Activated CD8-positive, alpha-beta T cell treated with anti-CD3 and anti-CD28 coated beads for 36 hours (primary cell): Measurements from ENCODE around the gene CASP3. TPM values are rescaled to one million over a fixed set of nuclear protein-coding genes. Genes with fewer than 3 reads are reported as not detected.
A peak's percentile ranks its signal among the peaks of the same experiment; 100 is the strongest.

Experiments used
- ATAC-seq: fragments of 200-7000 bp; cut with Tn5 transposase; one replicate; pipeline ENCODE4 v1.10.0; 2021; ENCODE audit warnings: mild to moderate bottlenecking, moderate library complexity
- CTCF ChIA-PET: fragments of 350-600 bp; sonication (Branson Sonifier 250); formaldehyde crosslinking; loops from one replicate; lab custom pipeline; 2021; ENCODE audit warnings: antibody characterized with exemption; lab: Charles Lee
- POLR2A ChIA-PET: fragments of 350-600 bp; sonication (Branson Sonifier 250); formaldehyde crosslinking; loops from one replicate; lab custom pipeline; 2021; ENCODE audit warnings: antibody characterized with exemption; lab: Charles Lee
- DNase-seq: peaks from one replicate; pipeline ENCODE4 v3.0.0-alpha.2; 2020
- H3K27ac Mint-ChIP-seq: one replicate; pipeline ENCODE4 v1.8.0; 2021; ENCODE audit warnings: mild to moderate bottlenecking, mixed read lengths
- H3K27me3 Mint-ChIP-seq: one replicate; pipeline ENCODE4 v1.8.0; 2021; ENCODE audit warnings: mixed read lengths
- H3K36me3 Mint-ChIP-seq: one replicate; pipeline ENCODE4 v1.8.0; 2021; ENCODE audit warnings: low read depth, mixed read lengths
- H3K4me1 Mint-ChIP-seq: one replicate; pipeline ENCODE4 v1.8.0; 2021; ENCODE audit warnings: low read depth, mixed read lengths
- H3K4me3 Mint-ChIP-seq: one replicate; pipeline ENCODE4 v1.8.0; 2021; ENCODE audit warnings: mild to moderate bottlenecking, moderate library complexity, mixed read lengths
- H3K9me3 Mint-ChIP-seq: one replicate; pipeline ENCODE4 v1.8.0; 2021; ENCODE audit warnings: mixed read lengths
- intact Hi-C: fragments of 100-400 bp; cut with micrococcal nuclease; formaldehyde crosslinking; loops from one replicate; pipeline ENCODE4 v1.10.0; 2022
- total RNA-seq, 2 experiments: library from RNA; stranded (reverse); gene quantifications; one replicate each; pipeline ENCODE4 v1.2.3, GENCODE V29; 2021
- TF ChIP-seq, protein P1 (sequence below): fragments of 200-600 bp; IDR thresholded peaks from one replicate; pipeline ENCODE4 v1.8.0; 2022; ENCODE audit warnings: antibody characterized with exemption, mild to moderate bottlenecking

Gene CASP3
- total RNA-seq, 2 experiments from 2014 or later = 96.9 to 100 TPM

DNA sequence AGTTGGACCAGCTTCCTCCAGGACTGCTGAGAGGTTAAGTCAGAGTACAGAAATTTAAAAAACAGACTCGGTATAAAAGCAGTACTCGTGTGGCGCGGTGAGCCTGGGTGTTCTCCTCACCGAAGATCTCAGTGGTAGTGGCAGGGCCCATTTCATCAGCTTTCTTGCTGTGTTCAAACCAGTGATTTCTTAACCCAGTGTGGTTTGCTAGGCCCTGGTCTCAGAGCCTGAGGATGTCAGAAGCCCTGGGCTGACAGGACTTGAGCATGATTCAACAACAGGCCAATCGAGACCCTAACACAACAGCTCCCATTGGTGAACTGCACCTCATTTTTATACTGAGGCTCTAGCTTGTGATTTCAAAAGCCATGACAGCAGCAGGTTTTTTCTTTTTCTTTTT is 23.5 kb upstream of the CASP3 start:
- Mint-ChIP-seq H3K4me1 (peaks cover 22% of the 10 kb centered on the region), H3K4me3 (no peak overlapping the region), H3K36me3 (peaks cover 37% of the 10 kb centered on the region), H3K27me3 (no peaks in the 10 kb centered on the region), H3K27ac (no peak overlapping the region), H3K9me3 (no peaks in the 10 kb centered on the region)
- intact Hi-C loops = no loop called here
- no peak for ATAC-seq
- ChIA-PET POLR2A (no interaction called here), CTCF (interaction anchor here (1.6 kb wide), 1 partner anchor 409 kb away, joined by 4 read pairs; no protein-coding TSS in a partner anchor)
- DNase-seq = no peak
- TF ChIP-seq, protein P1, sequence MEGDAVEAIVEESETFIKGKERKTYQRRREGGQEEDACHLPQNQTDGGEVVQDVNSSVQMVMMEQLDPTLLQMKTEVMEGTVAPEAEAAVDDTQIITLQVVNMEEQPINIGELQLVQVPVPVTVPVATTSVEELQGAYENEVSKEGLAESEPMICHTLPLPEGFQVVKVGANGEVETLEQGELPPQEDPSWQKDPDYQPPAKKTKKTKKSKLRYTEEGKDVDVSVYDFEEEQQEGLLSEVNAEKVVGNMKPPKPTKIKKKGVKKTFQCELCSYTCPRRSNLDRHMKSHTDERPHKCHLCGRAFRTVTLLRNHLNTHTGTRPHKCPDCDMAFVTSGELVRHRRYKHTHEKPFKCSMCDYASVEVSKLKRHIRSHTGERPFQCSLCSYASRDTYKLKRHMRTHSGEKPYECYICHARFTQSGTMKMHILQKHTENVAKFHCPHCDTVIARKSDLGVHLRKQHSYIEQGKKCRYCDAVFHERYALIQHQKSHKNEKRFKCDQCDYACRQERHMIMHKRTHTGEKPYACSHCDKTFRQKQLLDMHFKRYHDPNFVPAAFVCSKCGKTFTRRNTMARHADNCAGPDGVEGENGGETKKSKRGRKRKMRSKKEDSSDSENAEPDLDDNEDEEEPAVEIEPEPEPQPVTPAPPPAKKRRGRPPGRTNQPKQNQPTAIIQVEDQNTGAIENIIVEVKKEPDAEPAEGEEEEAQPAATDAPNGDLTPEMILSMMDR = no peak

DNA sequence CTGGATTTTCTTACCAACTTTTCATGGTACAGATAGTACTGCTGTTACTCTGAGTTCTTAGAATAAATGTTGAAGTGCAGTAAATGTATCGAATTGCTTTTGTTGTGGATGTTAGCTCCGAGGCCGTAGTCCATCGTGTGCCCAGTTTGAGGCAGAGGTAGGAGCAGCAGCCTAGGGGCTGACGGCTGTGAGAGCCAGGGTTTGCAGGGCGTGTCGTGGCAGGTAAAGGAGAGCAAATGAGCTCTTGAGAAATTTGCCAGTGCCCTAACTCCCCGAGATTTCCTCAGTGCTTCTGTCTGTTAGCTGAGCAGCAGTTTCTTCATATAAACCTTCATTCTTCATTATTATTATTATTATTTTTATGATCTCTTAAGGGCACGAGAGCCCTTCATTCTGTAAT is 21.9 kb upstream of the CASP3 start:
- DNase-seq (no peak), ATAC-seq (no peak)
- no peaks in the 10 kb centered on the region for H3K27me3 Mint-ChIP-seq
- CTCF ChIA-PET = interaction anchor here (1.6 kb wide), 1 partner anchor 407 kb away, joined by 4 read pairs; no protein-coding TSS in a partner anchor
- intact Hi-C loops = no loop called here
- POLR2A ChIA-PET = no interaction called here
- peaks cover 23% of the 10 kb centered on the region for H3K4me1 Mint-ChIP-seq
- no peak overlapping the region for H3K4me3 Mint-ChIP-seq
- peaks cover 47% of the 10 kb centered on the region for H3K36me3 Mint-ChIP-seq
- TF ChIP-seq, protein P1 = no peak
- H3K27ac Mint-ChIP-seq = no peak overlapping the region
- H3K9me3 Mint-ChIP-seq = no peaks in the 10 kb centered on the region

DNA sequence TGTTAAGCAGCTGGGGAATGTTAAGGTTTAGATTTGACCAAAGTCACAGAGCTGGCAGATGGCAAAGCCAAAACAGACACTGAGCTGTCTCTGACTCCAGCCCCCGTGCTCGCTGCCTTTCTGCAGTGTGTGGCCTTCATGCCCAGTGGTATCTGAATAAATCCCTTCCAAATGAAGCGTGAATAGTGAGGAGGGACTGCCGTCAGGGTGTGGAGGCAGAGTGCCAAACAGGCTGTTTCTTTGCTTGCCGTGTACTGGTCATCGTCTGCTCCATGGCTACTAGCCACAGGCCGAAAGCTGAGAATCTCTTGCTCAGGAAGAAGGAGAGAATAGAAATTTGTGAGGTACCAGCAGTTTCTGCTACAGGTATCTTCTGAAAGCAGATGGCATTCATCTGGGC is 20.0 kb upstream of the CASP3 start:
- H3K9me3 Mint-ChIP-seq = no peaks in the 10 kb centered on the region
- H3K27me3 Mint-ChIP-seq = no peaks in the 10 kb centered on the region
- peaks cover 49% of the 10 kb centered on the region for H3K36me3 Mint-ChIP-seq
- ATAC-seq = no peak
- intact Hi-C loops = no loop called here
- peaks cover 23% of the 10 kb centered on the region for H3K4me1 Mint-ChIP-seq
- no peak for DNase-seq
- ChIA-PET POLR2A (interaction anchor here (1.2 to 2.0 kb wide), 3 partner anchors 10 to 61 kb away, joined by 3 to 4 read pairs (median 4); no protein-coding TSS in a partner anchor), CTCF (interaction anchor here (1.8 to 1.9 kb wide), 2 partner anchors 9 to 405 kb away, joined by 6 read pairs; no protein-coding TSS in a partner anchor)
- H3K27ac Mint-ChIP-seq = peak overlapping the region; percentile 46
- TF ChIP-seq, protein P1 = no peak
- no peak overlapping the region for H3K4me3 Mint-ChIP-seq

DNA sequence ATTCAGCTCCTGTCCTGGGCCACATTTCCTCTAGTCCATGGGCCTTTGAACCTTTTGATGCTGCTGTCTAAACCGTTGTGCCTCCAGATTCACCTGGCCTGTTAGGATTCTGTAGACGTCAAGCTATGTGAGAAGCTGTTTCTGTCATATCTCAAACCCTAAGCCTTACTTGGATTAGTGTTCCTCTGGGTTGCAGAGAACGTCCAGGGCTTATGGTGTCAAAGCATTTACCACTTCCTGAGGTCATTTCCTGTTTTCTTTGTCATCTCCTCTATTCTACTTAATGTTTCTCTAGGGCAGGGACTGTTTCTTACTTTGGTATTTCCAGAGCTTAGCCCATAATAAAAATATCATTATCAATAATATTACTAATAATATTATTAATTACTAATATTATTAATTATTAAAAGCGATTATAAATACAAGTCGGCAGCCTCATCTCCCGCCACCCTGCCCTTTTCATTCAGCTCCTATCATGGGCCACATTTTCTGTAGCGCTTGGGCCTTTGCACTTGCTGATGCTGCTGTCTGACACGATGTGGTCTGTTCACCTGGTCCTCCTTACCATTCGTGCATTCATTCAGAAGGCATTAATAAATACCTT is 19.4 kb upstream of the CASP3 start:
- ATAC-seq (peak; percentile 84), DNase-seq (peak; percentile 18)
- Mint-ChIP-seq H3K4me3 (no peak overlapping the region), H3K4me1 (peaks cover 23% of the 10 kb centered on the region), H3K27me3 (no peaks in the 10 kb centered on the region), H3K27ac (peak overlapping the region; percentile 79), H3K9me3 (no peaks in the 10 kb centered on the region), H3K36me3 (peaks cover 45% of the 10 kb centered on the region)
- POLR2A ChIA-PET = interaction anchor here (0.6 to 2.0 kb wide), 7 partner anchors 10 to 65 kb away, joined by 3 to 8 read pairs (median 3); partner anchors contain the start of gene CENPU
- TF ChIP-seq, protein P1 = no peak
- CTCF ChIA-PET = interaction anchor here (1.8 to 1.9 kb wide), 2 partner anchors 10 to 404 kb away, joined by 6 read pairs; no protein-coding TSS in a partner anchor
- intact Hi-C loops = no loop called here

DNA sequence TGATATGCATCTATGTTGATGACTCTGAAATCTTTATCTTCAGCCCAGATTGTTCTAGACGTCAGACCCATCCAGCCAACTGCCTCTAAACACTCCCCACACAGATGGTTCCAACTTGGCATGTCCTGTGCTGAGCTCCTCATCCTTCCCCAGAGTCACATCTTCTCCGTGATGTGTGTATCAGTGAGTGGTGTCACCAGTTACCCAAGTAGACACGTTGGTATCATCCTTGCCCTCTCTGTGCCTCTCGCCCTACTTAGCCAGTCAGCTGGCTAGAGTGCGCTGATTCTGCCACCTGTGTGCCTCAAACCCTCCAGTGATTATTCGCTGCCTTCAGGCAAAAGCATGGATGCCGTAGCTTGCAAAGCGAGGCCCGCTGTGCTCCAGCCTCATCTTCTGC is 18.8 kb upstream of the CASP3 start:
- Mint-ChIP-seq H3K4me3 (no peak overlapping the region), H3K4me1 (peaks cover 23% of the 10 kb centered on the region), H3K9me3 (no peaks in the 10 kb centered on the region), H3K27ac (peak overlapping the region; percentile 79), H3K36me3 (peaks cover 44% of the 10 kb centered on the region), H3K27me3 (no peaks in the 10 kb centered on the region)
- TF ChIP-seq, protein P1 = no peak
- intact Hi-C loops = no loop called here
- DNase-seq (no peak), ATAC-seq (peak; percentile 43)
- POLR2A ChIA-PET = interaction anchor here (0.6 to 2.0 kb wide), 6 partner anchors 11 to 66 kb away, joined by 3 to 8 read pairs (median 4); partner anchors contain the start of gene CENPU
- CTCF ChIA-PET = interaction anchor here (1.8 to 1.9 kb wide), 2 partner anchors 10 to 404 kb away, joined by 6 read pairs; no protein-coding TSS in a partner anchor
